Natural killer cell treated with Interleukin-12 subunit alpha and Interleukin-12 subunit beta and Interleukin-15 and Interleukin-18, amount 100 ng/mL, for 72 hours (primary cell): Measurements from ENCODE around the gene IGFBP3. TPM values are rescaled to one million over a fixed set of nuclear protein-coding genes. Genes with fewer than 3 reads are reported as not detected.
"Not testable (repeated sequence)": the region's sequence is repeated elsewhere in the genome, so short reads cannot be mapped to it uniquely, and the experiment has no call there.

Experiments
- ATAC-seq, 2 donors: fragments of 150-1000 bp; cut with Tn5 transposase in 1 of 2; sonication (Bioruptor Pico), chemical (Tn5 transposase) in 1 of 2; 2 replicates each; pipeline ENCODE4 v1.10.0; 2021
- DNase-seq: peaks from one replicate; pipeline ENCODE4 v3.0.0; 2022; ENCODE audit warnings: low spot score
- H3K27ac Mint-ChIP-seq, 2 donors: 1 replicate in 1 of 2; 2 replicates in 1 of 2; pipeline ENCODE4 v1.8.0; 2022; ENCODE audit warnings: mixed read lengths in 2 of 2, mild to moderate bottlenecking in 1 of 2, moderate library complexity in 1 of 2
- H3K27me3 Mint-ChIP-seq, 2 donors: 1 replicate in 1 of 2; 2 replicates in 1 of 2; pipeline ENCODE4 v1.8.0; 2022; ENCODE audit warnings: mixed read lengths in 2 of 2
- H3K36me3 Mint-ChIP-seq: one replicate; pipeline ENCODE4 v1.8.0; 2022; ENCODE audit warnings: mixed read lengths
- H3K4me1 Mint-ChIP-seq, 2 donors: 1 replicate in 1 of 2; 2 replicates in 1 of 2; pipeline ENCODE4 v1.8.0; 2022; ENCODE audit warnings: low read depth in 2 of 2, mixed read lengths in 2 of 2, mild to moderate bottlenecking in 1 of 2
- H3K4me3 Mint-ChIP-seq: one replicate; pipeline ENCODE4 v1.8.0; 2022; ENCODE audit warnings: mixed read lengths
- H3K9me3 Mint-ChIP-seq: 2 replicates; pipeline ENCODE4 v1.8.0; 2022; ENCODE audit warnings: mixed read lengths
- total RNA-seq, 2 donors: library from RNA; stranded (reverse); gene quantifications; one replicate each; pipeline ENCODE4 v1.2.3, GENCODE V29; 2022

Gene IGFBP3
- total RNA-seq: 1 to 10 TPM in 1 of 2 donors, not detected in 1; 1.7 TPM

GRCh38 chr7:45920502-45921380 lies at the start of gene IGFBP3:
TSS of gene IGFBP3 (minus strand) at chr7:45921272. CDS start at chr7:45921140, 132 bp downstream.
- H3K9me3 Mint-ChIP-seq: no peaks in the 10 kb centered on the region
- H3K4me3 Mint-ChIP-seq: peak within 1 kb of the TSS; percentile 82
- ATAC-seq: peak; percentile 12 to 85
- H3K36me3 Mint-ChIP-seq: no peaks in the 10 kb centered on the region
- no peak for DNase-seq
- H3K27ac Mint-ChIP-seq: peak within 1 kb of the TSS in 1 of 2 donors; percentile 51
- H3K27me3 Mint-ChIP-seq: peaks cover 14 to 34% of the 10 kb centered on the region in 2 donors
- H3K4me1 Mint-ChIP-seq: peaks cover 10 to 24% of the 10 kb centered on the region in 2 donors

- no peaks in the 10 kb centered on the region for H3K9me3 Mint-ChIP-seq
- H3K4me1 Mint-ChIP-seq: peaks cover 0 to 7% of the 10 kb centered on the region in 2 donors
- DNase-seq: no peak
- H3K4me3 Mint-ChIP-seq: no peak overlapping the region
- H3K36me3 Mint-ChIP-seq: no peaks in the 10 kb centered on the region
- H3K27me3 Mint-ChIP-seq: peaks cover 0 to 2% of the 10 kb centered on the region in 2 donors
- H3K27ac Mint-ChIP-seq: no peak overlapping the region
- ATAC-seq: no peak
These were observed 49.4 kb upstream of the IGFBP3 start for GRCh38 chr7:45970454-45970853.

GRCh38 chr7:45969940-45970339 lies 48.9 kb upstream of the IGFBP3 start:
- Mint-ChIP-seq H3K27ac (no peak overlapping the region), H3K9me3 (no peaks in the 10 kb centered on the region), H3K36me3 (no peaks in the 10 kb centered on the region), H3K4me3 (no peak overlapping the region), H3K4me1 (peaks cover 0 to 7% of the 10 kb centered on the region in 2 donors), H3K27me3 (peaks cover 0 to 2% of the 10 kb centered on the region in 2 donors)
- DNase-seq (no peak), ATAC-seq (peak in 1 of 2 donors; percentile 31)

- no peaks in the 10 kb centered on the region for H3K36me3 Mint-ChIP-seq
- H3K27me3 Mint-ChIP-seq: no peaks in the 10 kb centered on the region
- no peak overlapping the region for H3K4me3 Mint-ChIP-seq
- H3K9me3 Mint-ChIP-seq: no peaks in the 10 kb centered on the region
- ATAC-seq: no peak
- DNase-seq: no peak
- no peak overlapping the region for H3K27ac Mint-ChIP-seq
- peaks cover 0 to 7% of the 10 kb centered on the region in 2 donors for H3K4me1 Mint-ChIP-seq
These were observed 47.9 kb upstream of the IGFBP3 start for GRCh38 chr7:45968856-45969541.

GRCh38 chr7:45968312-45968711 lies 47.2 kb upstream of the IGFBP3 start:
- DNase-seq (no peak), ATAC-seq (no peak)
- no peaks in the 10 kb centered on the region for H3K9me3 Mint-ChIP-seq
- H3K4me1 Mint-ChIP-seq: peaks cover 0 to 7% of the 10 kb centered on the region in 2 donors
- H3K36me3 Mint-ChIP-seq: no peaks in the 10 kb centered on the region
- H3K4me3 Mint-ChIP-seq: no peak overlapping the region
- H3K27me3 Mint-ChIP-seq: peaks cover 0 to 2% of the 10 kb centered on the region in 2 donors
- H3K27ac Mint-ChIP-seq: no peak overlapping the region

- peaks cover 0 to 2% of the 10 kb centered on the region in 2 donors for H3K4me1 Mint-ChIP-seq
- H3K9me3 Mint-ChIP-seq: no peaks in the 10 kb centered on the region
- H3K27me3 Mint-ChIP-seq: peaks cover 0 to 2% of the 10 kb centered on the region in 2 donors
- DNase-seq (no peak), ATAC-seq (peak in 1 of 2 donors; percentile 38)
- no peak overlapping the region for H3K27ac Mint-ChIP-seq
- no peak overlapping the region for H3K4me3 Mint-ChIP-seq
- no peaks in the 10 kb centered on the region for H3K36me3 Mint-ChIP-seq
These were observed 46.6 kb upstream of the IGFBP3 start for GRCh38 chr7:45967591-45968157.

- H3K4me1 Mint-ChIP-seq: no peaks in the 10 kb centered on the region
- no peak overlapping the region for H3K27ac Mint-ChIP-seq
- no peak for DNase-seq
- no peaks in the 10 kb centered on the region for H3K36me3 Mint-ChIP-seq
- ATAC-seq: no peak
- peaks cover 2% of the 10 kb centered on the region for H3K9me3 Mint-ChIP-seq
- H3K4me3 Mint-ChIP-seq: no peak overlapping the region
- H3K27me3 Mint-ChIP-seq: peaks cover 0 to 4% of the 10 kb centered on the region in 2 donors
These were observed 41.8 kb upstream of the IGFBP3 start for GRCh38 chr7:45962861-45963260.

GRCh38 chr7:45957721-45958120 lies 36.6 kb upstream of the IGFBP3 start:
- H3K27ac Mint-ChIP-seq: no peak overlapping the region
- no peaks in the 10 kb centered on the region for H3K4me1 Mint-ChIP-seq
- no peaks in the 10 kb centered on the region for H3K36me3 Mint-ChIP-seq
- peaks cover 0 to 2% of the 10 kb centered on the region in 2 donors for H3K27me3 Mint-ChIP-seq
- no peak overlapping the region for H3K4me3 Mint-ChIP-seq
- no peak for DNase-seq
- ATAC-seq: no peak
- H3K9me3 Mint-ChIP-seq: peaks cover 2% of the 10 kb centered on the region

GRCh38 chr7:45955286-45955685 lies 34.2 kb upstream of the IGFBP3 start:
- DNase-seq (no peak), ATAC-seq (no peak)
- Mint-ChIP-seq H3K9me3 (peaks cover 2% of the 10 kb centered on the region), H3K27ac (no peak overlapping the region), H3K4me1 (peaks cover 0 to 3% of the 10 kb centered on the region in 2 donors), H3K4me3 (no peak overlapping the region), H3K36me3 (peaks cover 4% of the 10 kb centered on the region), H3K27me3 (no peaks in the 10 kb centered on the region)

- not testable (repeated sequence) for H3K27me3 Mint-ChIP-seq, H3K9me3 Mint-ChIP-seq, DNase-seq, H3K4me3 Mint-ChIP-seq, ATAC-seq, H3K4me1 Mint-ChIP-seq, H3K27ac Mint-ChIP-seq
- peaks cover 11% of the 10 kb centered on the region for H3K36me3 Mint-ChIP-seq
These were observed 32.0 kb upstream of the IGFBP3 start for GRCh38 chr7:45953055-45953454.

GRCh38 chr7:45944058-45944457 lies 23.0 kb upstream of the IGFBP3 start:
- Mint-ChIP-seq H3K27me3 (no peaks in the 10 kb centered on the region), H3K4me3 (no peak overlapping the region), H3K9me3 (peaks cover 4% of the 10 kb centered on the region), H3K36me3 (peaks cover 4% of the 10 kb centered on the region), H3K4me1 (peaks cover 5 to 47% of the 10 kb centered on the region in 2 donors), H3K27ac (no peak overlapping the region)
- DNase-seq (no peak), ATAC-seq (no peak)

- peaks cover 7 to 46% of the 10 kb centered on the region in 2 donors for H3K4me1 Mint-ChIP-seq
These were observed 19.9 kb upstream of the IGFBP3 start for GRCh38 chr7:45940939-45941338.

GRCh38 chr7:45940237-45940781 lies 19.2 kb upstream of the IGFBP3 start:
- peak in 1 of 2 donors; percentile 81 for ATAC-seq
- peak overlapping the region in 1 of 2 donors; percentile 80 for H3K27ac Mint-ChIP-seq
- H3K4me1 Mint-ChIP-seq: peaks cover 7 to 40% of the 10 kb centered on the region in 2 donors

More at GRCh38 chr7:45940939-45941338, 19.9 kb upstream of the IGFBP3 start:
- DNase-seq: no peak
- H3K27me3 Mint-ChIP-seq: no peaks in the 10 kb centered on the region
- ATAC-seq: no peak
- peaks cover 4% of the 10 kb centered on the region for H3K36me3 Mint-ChIP-seq
- H3K27ac Mint-ChIP-seq: peak overlapping the region in 1 of 2 donors; percentile 80
- peak overlapping the region; percentile 79 for H3K4me3 Mint-ChIP-seq
- H3K9me3 Mint-ChIP-seq: peaks cover 4% of the 10 kb centered on the region

More at GRCh38 chr7:45940237-45940781, 19.2 kb upstream of the IGFBP3 start:
- not testable (repeated sequence) for H3K36me3 Mint-ChIP-seq, H3K27me3 Mint-ChIP-seq, DNase-seq, H3K9me3 Mint-ChIP-seq
- peak overlapping the region; percentile 79 for H3K4me3 Mint-ChIP-seq
